ENCODE measurements around the gene RABGAP1L.
"Not testable (repeated sequence)": the region's sequence is repeated elsewhere in the genome, so short reads cannot be mapped to it uniquely, and the experiment has no call there.

The RABGAP1L gene

DNA sequence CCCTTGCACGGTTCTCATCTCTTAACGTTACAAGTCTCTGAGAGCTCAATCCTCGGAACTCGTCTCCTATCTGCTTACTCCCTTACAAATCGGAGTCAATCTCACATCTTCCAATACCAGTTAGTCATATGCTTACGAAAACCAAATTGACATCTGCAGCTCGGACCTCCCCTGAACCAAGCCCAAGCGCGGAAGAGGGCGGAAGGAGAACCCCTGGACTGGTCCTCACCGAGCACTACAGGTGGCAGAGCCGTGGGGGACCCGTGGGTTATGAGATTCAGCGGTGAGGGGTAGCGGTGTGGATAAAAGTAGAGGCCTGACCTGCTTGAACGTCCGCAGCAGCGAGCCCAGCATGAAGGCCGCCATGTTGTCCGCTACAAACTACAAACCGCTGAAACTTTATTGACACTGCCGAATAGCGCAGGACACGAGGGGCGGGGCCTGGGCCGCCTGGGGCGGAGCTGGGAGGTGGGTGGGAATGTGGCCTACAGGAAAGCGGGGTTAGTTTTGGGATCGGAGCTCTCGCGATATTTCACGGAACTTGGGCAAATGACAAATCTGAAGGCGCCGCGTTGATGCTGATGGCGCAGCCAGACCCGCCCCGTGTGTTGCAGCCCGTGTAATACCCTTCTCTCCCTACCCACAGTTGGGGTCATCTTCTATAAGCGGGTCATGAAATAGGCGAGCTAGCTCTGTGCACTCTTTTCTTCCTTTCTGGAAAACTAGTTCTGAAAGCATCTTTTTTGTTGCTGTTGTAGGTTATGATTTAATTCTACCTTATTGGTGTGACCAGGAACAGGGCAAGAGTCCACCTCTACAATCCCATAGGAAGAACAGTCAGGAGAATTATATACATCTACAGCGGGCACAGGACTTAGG lies 864.0 kb downstream of the RABGAP1L start, which contains the start of gene MRPS14:
TSS of gene MRPS14 (minus strand) at position 383 of the 879 bp plus-strand sequence. CDS start at position 366, 17 bp downstream.
- DNase-seq = peak; percentile 96 to 98
- Mint-ChIP-seq H3K27me3 (no peaks in the 10 kb centered on the region), H3K4me3 (peak within 1 kb of the TSS; percentile 85 to 94), H3K9me3 (peaks cover 5 to 7% of the 10 kb centered on the region in 2 donors), H3K27ac (peak within 1 kb of the TSS; percentile 90 to 97), H3K4me1 (peaks cover 21% of the 10 kb centered on the region)
- peak; percentile 93 for ATAC-seq

DNA sequence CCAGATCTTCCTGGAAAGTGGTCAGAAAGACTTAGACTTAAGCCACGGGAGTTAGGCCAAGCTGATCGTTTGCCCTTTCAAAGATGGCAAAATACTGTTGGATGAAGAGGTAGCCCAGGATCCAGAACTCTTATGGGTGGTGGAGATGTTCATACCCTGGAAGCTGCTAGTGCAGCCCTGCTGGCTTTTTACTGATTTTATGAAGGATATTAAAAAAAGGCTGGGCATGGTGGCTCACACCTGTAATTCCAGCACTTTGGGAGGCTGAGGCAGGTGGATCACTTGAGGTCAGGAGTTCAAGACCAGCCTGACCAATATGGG lies 864.6 kb downstream of the RABGAP1L start:
- H3K9me3 Mint-ChIP-seq = not testable (repeated sequence)
- peak overlapping the region; percentile 85 to 94 for H3K4me3 Mint-ChIP-seq

DNA sequence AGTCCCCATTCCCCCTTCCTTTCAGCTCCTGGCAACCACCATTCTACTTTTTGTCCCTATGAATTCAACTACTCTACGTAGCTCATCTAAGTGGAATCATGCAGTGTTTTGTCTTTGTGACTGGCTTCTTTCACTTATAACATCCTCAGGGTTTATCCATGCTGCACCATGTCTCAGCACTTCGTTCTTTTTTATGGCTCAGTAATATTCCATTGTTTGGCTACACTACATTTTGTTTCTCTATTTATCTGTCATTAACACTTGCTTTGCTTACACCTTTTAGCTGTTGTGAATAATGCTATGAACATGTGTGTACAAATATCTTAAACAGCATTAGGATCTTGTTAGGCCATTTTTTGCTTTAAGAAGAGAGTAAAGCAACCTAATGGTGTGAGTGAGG lies 865.5 kb downstream of the RABGAP1L start:
- H3K27ac Mint-ChIP-seq = peak overlapping the region in 1 of 2 donors; percentile 0
- no peaks in the 10 kb centered on the region for H3K27me3 Mint-ChIP-seq
- H3K4me3 Mint-ChIP-seq = peak overlapping the region in 1 of 2 donors; percentile 7
- H3K9me3 Mint-ChIP-seq = peaks cover 5 to 7% of the 10 kb centered on the region in 2 donors
- H3K4me1 Mint-ChIP-seq = peaks cover 28% of the 10 kb centered on the region
- DNase-seq (no peak), ATAC-seq (no peak)

More for the DNA sequence above, 864.6 kb downstream of the RABGAP1L start:
- Mint-ChIP-seq H3K27ac (peak overlapping the region; percentile 90 to 97), H3K4me1 (peaks cover 21% of the 10 kb centered on the region)
- not testable (repeated sequence) for H3K27me3 Mint-ChIP-seq, ATAC-seq, DNase-seq

DNA sequence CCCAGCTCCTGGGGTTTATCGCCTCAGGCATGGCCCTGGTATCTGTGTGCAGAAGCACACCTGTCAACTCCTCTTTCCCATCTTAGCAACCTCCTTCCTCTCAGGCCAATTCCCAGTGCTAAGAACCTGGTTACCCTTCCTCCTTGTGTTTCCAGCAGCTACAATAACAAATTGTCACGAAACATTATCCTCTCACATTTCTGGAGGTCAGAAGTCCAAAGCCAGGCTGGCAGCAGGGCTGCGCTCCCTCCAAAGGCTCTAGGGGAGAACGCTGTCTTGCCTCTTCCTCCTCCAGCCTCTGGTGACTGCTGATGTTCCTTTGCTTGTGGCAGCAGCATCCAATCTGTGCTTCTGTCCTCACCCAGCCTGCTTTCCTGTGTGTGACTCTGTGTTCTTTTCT lies 874.6 kb downstream of the RABGAP1L start:
- H3K27ac Mint-ChIP-seq = no peak overlapping the region
- H3K27me3 Mint-ChIP-seq = no peaks in the 10 kb centered on the region
- no peaks in the 10 kb centered on the region for H3K9me3 Mint-ChIP-seq
- DNase-seq (no peak), ATAC-seq (no peak)
- H3K4me1 Mint-ChIP-seq = peaks cover 9% of the 10 kb centered on the region
- H3K4me3 Mint-ChIP-seq = no peak overlapping the region

DNA sequence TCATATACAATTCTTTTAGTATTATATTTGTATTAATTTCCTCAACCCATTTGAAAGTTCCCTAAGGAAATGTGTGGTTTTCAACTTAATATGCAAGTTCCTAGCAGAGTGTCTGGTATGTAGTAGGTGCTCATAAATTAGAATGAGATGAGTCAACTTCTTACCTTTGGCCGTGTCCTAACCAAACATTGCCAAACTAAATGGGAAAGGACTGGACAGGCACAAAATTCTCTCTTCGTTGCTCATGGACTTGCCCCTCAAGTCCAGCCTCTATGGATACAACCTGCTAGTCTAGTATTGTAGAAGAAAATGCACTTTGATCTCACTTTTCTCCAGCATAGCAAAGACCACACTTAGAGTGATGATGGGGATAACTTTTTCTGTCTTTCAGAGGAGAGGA lies 875.5 kb downstream of the RABGAP1L start:
- H3K9me3 Mint-ChIP-seq = no peaks in the 10 kb centered on the region
- no peak overlapping the region for H3K4me3 Mint-ChIP-seq
- H3K27me3 Mint-ChIP-seq = no peaks in the 10 kb centered on the region
- no peak overlapping the region for H3K27ac Mint-ChIP-seq
- ATAC-seq = no peak
- peaks cover 1% of the 10 kb centered on the region for H3K4me1 Mint-ChIP-seq
- no peak for DNase-seq

DNA sequence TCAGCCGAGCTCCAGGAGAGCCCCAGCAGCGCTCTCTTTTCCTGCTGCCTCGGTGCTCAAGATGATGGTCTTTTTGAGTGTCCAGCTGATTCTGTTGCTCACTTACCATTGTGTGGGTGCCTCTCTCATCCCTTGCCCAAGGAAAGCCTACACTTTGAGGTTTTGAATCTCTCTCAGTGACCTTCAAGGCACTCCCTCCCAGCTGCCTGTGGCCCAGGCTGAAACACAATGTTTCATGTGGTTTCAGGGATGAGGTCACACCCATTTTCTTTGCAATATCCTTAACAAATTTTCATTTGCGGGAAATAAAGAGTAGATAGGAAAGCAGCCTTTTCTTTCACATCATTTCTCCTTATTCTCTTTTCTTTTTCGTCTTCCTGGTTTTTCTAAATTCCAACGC lies 876.5 kb downstream of the RABGAP1L start:
- DNase-seq = no peak
- no peaks in the 10 kb centered on the region for H3K4me1 Mint-ChIP-seq
- H3K9me3 Mint-ChIP-seq = no peaks in the 10 kb centered on the region
- no peaks in the 10 kb centered on the region for H3K27me3 Mint-ChIP-seq
- no peak overlapping the region for H3K27ac Mint-ChIP-seq
- no peak overlapping the region for H3K4me3 Mint-ChIP-seq
- ATAC-seq = no peak

DNA sequence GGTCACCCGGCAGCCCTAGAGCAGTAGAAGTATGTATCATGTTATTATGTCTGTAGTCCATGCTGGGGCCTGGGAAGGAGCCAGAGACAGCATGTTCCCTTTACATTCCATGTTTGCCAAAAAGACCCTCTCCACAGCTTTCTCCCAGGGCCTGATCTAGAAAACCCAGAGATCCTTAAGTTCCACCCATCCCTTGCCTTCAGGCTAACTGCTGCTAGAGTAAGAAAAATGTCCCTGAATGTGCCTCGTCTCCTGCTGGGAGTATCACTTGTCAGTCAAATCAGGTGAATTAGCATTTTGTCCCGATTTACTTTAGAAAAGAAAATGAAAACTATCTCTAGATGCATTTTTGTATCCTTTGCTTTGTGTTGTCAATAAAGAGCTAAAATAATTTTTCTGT lies 877.2 kb downstream of the RABGAP1L start:
- no peaks in the 10 kb centered on the region for H3K4me1 Mint-ChIP-seq
- no peak overlapping the region for H3K27ac Mint-ChIP-seq
- H3K9me3 Mint-ChIP-seq = no peaks in the 10 kb centered on the region
- no peak for ATAC-seq
- no peak overlapping the region for H3K4me3 Mint-ChIP-seq
- no peak for DNase-seq
- H3K27me3 Mint-ChIP-seq = no peaks in the 10 kb centered on the region

DNA sequence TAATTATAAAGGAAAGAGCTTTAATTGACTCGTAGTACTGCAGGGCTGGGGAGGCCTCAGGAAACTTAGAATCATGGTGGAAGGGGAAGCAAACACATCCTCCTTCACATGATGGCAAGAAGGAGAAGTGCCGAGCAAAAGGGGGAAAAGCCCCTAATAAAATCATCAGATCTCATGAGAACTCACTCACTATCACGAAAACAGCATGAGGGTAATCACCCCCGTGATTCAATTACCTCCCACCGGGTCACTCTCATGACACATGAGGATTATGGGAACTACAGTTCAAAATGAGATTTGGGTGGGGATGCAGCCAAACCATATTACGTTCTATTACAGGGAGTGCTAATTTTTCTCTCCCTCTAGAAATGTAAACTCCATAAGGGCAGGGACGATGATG lies 878.1 kb downstream of the RABGAP1L start:
- ATAC-seq (no peak), DNase-seq (no peak)
- Mint-ChIP-seq H3K27ac (no peak overlapping the region), H3K4me3 (no peak overlapping the region), H3K27me3 (no peaks in the 10 kb centered on the region), H3K9me3 (no peaks in the 10 kb centered on the region), H3K4me1 (no peaks in the 10 kb centered on the region)

DNA sequence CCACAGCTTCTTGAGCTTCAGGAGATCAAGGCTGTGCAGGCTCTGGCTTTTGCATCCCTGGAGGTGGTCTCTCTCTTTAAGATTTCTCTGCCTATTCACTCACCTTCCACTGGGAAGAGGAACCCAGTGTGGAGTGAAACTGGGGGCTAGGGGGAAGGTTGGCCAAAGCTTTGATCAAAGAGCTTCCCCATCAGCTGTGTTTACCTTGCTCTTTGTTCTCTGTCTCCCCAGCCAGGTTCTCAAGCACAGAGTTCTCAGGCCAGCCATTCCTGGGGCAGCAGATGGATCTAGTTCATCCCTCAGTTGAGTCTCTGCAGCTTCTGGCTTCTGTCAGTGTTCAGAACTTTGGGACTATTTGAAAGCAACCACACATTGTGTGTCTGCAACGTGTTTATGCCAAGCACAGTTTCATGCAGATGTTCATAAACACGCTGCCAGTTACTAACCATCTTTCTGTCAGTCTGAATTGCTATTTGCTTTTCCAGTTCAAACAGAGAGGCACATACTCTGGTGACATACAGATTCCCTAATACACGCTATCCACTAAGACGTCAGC lies 881.1 kb downstream of the RABGAP1L start:
- Mint-ChIP-seq H3K9me3 (no peaks in the 10 kb centered on the region), H3K27me3 (no peaks in the 10 kb centered on the region)

DNA sequence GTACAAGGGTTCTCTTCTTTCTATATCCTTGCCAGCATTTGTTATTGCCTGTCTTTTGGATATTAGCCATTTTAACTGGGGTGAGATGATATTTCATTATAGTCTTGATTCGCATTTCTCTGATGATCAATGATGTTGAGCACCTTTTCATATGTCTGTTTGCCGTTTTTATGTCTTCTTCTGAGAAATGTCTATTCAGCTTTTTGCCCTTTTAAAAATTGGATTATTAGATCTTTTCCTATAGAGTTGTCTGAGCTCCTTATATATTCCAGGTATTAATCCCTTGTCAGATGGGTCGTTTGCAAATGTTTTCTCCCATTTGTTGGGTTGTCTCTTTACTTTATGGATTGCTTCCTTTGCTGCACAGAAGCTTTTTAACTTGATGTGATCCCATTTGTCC lies 883.3 kb downstream of the RABGAP1L start:
- Mint-ChIP-seq H3K9me3 (no peaks in the 10 kb centered on the region), H3K4me1 (no peaks in the 10 kb centered on the region), H3K4me3 (no peak overlapping the region), H3K27ac (no peak overlapping the region), H3K27me3 (peaks cover 4% of the 10 kb centered on the region)
- DNase-seq = no peak
- no peak for ATAC-seq

More for the DNA sequence above, 881.1 kb downstream of the RABGAP1L start:
- DNase-seq = no peak
- no peak for ATAC-seq
- no peak overlapping the region for H3K27ac Mint-ChIP-seq
- H3K4me3 Mint-ChIP-seq = no peak overlapping the region
- H3K4me1 Mint-ChIP-seq = no peaks in the 10 kb centered on the region

DNA sequence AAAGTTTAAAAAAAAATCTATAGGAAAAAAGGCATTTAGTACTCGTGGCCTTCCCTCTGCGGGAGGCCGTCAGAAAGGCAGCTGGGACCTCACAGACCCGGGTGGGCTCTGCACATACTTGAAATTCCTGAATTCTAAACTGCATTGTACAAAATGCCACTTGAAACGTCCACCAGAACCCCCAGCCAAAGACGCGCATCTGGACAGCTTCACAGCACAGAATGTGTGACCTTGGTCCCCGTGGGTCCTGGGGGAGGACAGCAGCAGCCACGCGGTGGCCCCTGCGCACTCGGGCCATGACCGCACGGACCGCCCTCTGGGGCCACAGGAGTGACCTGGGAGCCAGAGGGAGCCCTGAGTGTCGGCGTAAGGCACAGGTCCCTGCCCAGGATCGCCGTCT lies 884.5 kb downstream of the RABGAP1L start:
- H3K4me1 Mint-ChIP-seq = no peaks in the 10 kb centered on the region
- ATAC-seq (no peak), DNase-seq (no peak)
- H3K27ac Mint-ChIP-seq = no peak overlapping the region
- peaks cover 16% of the 10 kb centered on the region for H3K27me3 Mint-ChIP-seq
- no peak overlapping the region for H3K4me3 Mint-ChIP-seq
- H3K9me3 Mint-ChIP-seq = no peaks in the 10 kb centered on the region

DNA sequence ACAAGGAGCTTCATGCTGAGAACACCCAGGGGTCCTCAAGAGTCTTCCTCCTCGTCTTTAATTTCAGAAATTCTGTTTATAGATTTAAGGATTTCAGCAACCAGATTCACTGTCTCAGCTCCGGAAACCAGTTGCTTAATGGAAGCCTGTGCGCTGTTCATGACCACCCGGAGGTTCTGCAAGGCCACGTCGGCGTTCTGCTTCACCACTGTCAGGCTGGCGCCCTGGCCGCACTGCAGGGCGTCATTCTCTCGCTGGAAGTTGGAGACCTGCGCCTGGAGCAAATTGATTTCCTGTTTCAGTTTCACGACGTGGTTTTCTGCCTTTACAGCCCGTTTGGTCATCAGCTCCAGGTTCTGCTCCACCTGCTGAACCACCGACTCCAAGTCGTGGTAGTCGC lies 885.3 kb downstream of the RABGAP1L start:
- not testable (repeated sequence) for DNase-seq, H3K4me1 Mint-ChIP-seq, H3K9me3 Mint-ChIP-seq, ATAC-seq, H3K27ac Mint-ChIP-seq, H3K4me3 Mint-ChIP-seq
- peaks cover 24% of the 10 kb centered on the region for H3K27me3 Mint-ChIP-seq

All from stimulated activated naive CD8-positive, alpha-beta T cell treated with anti-CD3 and anti-CD28 coated beads, Interleukin-15, amount 100 ng/mL, for 72 hours (primary cell).